HG02938 (cell line): ENCODE data around the gene KIRREL3.

Experiments used
- ATAC-seq: cut with Tn5 transposase; IDR thresholded peaks from one replicate; pipeline ENCODE4 v1.9.1; 2021; ENCODE audit warnings: mild to moderate bottlenecking, moderate library complexity; ENCODE audit not compliant: unreplicated experiment

The KIRREL3 gene

DNA sequence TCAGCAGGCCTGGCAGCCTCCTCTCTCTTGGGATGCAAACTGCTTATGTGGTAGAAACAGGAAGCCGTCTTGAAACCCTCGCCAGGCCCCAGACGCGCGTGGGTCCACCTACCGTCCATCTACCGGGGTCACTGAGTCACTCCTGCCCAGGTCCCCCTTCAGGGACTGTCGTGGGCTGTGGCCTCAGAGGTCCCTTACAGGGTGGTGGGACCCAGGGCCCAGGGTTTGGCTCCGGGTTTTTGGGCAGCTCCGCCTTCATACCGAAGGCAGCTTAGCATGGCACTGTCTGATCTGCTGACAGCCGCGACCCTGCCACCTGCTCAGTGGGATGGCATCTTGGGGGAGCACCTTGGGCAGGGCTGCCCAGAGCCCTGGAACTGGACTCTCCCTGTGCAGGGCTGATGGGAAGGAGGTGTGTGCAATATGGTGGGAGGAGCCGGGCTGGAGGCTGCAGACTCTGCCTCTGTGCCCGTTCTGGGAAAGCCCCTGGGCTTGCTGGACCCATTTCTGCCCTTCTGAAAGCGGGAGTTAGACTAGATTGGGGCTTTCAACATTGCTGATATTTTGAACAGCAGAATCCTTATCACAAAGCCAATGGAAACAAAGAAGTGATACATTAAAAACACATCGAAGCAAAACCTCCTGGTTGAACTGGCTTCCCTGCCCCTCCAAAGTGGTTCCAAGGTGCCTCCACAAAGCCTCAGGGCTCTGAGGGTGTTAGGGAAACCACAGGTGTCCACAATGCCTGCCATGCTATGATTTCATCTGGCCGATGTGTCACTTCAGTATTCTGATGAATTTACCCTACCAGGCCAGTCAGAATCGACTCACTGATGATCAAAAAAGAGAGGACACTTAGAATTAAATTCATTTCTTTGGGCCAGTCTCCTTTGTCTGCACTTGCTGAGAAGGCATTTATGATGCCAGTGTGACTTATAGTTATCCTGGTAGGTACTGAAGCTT lies 316.5 kb downstream of the KIRREL3 start:
- ATAC-seq, result no peak

DNA sequence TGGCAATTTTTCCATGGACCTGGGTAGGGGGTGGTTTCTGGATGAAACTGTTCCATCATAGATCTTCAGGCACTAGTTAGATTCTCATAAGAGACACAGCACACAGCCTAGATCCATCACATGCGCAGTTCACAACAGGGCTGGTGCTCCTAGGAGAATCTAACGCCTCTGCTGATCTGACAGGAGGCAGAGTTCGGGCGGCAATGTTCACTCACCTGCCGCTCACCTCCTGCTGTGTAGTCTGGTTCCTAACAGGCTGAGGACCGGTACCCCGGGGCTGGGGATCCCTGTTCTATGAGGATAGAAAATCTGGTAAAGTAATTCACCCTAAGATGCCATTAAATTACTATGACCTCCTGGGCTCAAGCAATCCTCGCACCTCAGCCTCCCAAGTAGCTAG lies 318.0 kb downstream of the KIRREL3 start:
- no peak for ATAC-seq

DNA sequence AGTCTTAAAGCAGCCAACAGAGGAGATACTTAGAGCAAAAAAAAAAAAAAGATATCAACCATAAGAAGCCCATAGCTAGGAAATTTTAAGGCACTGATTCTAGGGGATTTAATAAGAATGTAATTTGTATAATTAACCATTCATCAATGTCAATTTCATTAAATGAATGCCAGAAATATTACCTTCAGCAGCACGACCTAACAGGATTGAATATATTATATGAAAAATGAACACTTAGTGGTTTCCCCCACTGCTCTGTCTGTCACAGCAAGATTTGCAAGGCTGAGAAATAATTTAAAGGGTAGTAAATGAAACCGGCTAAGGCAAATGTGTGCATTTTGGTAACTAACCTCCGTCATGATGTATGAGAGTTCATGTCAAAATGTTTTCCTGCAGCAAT lies 319.9 kb downstream of the KIRREL3 start:
- no peak for ATAC-seq

DNA sequence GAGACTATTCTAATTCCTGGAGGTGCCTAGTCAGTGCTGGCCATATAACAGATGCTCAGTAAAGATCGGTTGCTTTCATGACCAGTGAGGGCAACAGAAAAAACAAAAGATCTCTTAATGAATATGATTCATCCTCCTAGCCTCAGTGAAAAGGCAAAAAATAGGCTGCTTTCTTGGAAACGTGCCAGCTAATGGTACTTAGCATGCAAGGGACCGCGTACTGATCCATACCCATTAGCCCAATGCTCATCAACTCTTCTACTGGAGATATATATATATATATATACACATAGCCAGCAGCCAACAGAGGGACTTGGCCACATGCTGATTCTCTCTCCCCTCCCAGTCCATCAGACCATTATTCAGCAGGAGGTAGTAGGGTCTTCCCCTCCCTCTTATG lies 320.4 kb downstream of the KIRREL3 start:
- no peak for ATAC-seq

DNA sequence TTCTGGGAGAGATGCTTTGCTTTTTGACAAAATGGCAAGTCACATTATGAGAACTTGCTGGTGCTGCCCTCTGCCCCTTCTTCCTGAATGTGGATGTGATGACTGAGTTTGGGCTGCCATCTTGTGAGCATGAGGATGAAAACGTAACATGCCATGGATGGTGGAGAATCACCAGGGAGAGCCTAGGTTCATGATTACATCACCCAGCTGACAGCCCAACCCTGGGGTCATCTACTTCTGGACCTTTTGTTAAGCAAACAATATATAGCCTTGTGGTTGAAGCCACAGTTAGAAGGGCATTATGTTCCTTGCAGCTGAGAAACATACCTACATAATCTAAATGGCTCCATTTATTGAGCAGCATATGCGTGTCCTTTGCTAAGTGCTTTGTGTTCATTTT lies 321.5 kb downstream of the KIRREL3 start:
- ATAC-seq, result no peak

DNA sequence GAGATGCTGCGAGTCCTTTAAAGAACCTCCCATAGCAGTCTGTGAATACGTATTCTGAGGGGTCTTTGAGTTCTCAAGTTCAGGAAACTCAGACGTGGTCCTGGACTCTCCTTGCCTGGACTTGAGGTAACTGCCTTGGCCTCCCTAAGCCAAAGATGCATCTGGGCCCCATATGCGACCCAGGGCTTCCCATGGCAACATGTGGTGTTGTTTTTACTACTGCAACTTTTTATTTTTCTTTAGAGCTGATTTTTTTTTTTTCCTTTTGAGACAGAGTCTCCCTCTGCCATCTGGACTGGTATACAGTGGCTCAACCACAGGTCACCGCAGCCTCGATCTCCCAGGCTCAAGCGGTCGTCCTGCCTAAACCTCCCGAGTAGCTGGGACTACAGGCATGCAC lies 324.0 kb downstream of the KIRREL3 start:
- no peak for ATAC-seq

DNA sequence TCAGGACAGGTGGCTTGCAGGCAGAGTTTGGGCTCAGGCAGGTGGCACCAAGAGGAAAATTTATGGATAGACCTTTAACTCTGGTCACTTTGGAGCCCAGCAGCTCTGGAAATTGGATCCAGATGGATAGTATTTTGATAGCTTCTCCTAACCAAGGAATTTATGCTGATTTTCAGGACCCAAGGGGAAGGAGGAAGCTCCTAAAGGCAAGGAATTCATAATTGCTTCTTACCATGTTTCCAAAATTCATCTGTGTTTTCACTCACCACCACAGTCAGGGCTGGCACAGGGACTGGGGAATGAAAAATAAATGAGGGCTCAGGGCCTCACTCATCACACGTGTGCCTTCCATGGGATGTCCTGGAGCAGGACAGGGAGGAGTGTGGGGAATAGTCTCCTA lies 327.3 kb downstream of the KIRREL3 start:
- no peak for ATAC-seq

DNA sequence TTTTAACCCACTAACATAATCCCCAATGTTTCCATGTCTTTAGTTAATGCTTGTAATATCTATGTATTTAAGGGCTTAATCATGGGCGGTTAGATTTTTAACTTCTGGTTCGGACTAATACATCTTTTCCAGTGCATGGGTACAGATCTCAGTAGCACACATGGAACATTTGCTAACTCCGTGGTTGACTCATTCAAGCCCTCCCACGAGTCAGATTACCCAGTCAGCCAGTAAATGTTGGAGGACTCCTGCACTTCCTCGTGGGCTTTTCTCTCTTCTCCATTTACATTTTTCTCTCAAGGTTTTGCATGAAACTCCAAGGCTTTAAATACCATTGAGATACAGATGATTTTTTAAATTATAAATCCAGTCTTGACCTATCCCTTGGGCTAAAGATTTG lies 331.2 kb downstream of the KIRREL3 start:
- ATAC-seq, result no peak

DNA sequence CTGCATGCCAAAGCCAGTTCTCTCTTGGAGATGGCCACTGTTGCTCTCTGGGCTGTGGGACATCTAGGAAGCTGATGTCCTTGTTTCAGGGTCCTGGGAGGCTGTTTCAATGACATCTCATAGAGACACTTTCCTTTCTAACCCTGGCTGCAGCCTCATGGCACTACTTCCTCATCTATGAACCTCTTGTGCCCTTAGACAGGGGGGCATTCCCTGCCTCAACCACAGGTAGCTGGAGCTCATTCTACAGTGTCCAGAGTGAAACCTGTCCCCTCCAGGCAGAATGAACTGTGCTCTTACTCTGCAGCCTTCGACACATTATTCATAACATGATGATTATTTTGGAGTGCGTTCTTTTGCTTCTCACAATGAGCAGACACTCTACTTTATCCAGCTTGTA lies 335.9 kb downstream of the KIRREL3 start:
- ATAC-seq, result no peak

DNA sequence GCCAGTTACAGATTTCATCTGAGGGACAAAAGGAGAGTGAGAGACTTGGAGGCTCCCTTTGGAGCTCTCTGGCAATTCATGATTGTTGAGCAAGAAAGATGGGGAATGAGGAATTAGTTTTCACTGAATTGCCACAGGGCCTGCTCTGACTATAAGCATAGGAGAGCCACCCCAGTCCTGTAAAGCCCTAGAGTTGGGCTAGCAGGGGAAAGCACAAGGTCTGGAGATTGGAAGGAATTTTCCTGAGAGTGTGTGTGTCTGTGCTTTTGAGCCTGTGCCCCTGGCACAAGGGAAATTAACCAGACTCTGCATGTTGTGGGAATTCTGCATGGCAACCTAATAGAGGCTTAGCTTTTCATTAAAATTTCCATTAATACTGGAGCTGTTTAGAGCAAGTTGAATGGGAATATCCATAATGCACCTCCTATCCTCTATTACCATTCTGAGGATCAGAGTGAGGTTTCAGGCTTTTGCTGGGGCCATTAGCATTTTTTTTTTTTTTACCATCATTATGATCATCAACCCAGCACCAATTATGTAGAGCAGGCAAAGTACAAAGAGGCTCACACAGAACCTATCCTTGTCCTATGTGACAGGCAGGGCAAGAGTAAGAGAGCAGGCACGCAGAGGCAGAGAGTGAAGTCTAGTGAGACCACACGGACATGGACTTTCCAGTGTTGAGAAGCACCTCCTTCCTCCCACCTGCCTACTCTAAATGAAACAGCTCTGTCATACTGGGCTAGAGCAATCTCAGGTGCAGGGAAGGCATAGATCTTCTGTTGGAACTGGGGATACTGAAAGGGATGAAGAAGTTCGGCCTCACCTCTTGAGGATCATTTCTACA lies 336.6 kb downstream of the KIRREL3 start:
- no peak for ATAC-seq

DNA sequence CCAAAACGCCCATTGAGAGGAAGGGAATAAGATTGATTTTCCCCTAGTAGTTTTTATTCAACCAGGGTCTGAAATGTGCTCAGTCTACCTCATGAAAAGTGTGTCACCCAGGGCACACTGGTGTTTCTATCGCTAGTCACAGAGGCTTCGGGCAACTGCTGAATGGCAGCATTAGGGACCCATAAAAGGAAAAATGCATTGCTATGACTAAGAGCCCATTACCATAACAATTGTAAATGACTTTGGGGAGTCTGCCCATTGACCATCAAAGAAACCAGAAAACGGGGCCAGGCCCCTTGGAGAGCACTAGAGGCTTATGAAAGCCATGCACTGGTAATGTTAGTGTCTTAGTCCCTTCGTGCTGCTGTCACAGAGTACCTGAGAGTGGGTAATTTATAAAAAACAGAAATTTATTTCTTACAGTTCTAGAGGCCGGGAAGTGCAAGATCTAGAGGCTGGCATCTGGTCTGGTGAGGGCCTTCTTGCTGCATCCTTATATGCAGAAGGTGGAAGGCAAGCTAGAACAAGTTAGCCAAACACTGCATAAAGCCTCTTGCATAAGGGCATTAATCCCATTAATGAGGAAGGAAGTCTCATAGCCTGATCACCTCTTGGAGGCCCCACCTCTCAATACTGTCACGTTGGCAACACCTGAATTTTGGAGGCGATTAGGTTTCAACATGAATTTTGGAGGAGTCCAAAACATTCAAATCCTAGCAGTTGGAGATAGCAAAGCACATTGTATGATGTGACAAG lies 338.4 kb downstream of the KIRREL3 start:
- no peak for ATAC-seq

DNA sequence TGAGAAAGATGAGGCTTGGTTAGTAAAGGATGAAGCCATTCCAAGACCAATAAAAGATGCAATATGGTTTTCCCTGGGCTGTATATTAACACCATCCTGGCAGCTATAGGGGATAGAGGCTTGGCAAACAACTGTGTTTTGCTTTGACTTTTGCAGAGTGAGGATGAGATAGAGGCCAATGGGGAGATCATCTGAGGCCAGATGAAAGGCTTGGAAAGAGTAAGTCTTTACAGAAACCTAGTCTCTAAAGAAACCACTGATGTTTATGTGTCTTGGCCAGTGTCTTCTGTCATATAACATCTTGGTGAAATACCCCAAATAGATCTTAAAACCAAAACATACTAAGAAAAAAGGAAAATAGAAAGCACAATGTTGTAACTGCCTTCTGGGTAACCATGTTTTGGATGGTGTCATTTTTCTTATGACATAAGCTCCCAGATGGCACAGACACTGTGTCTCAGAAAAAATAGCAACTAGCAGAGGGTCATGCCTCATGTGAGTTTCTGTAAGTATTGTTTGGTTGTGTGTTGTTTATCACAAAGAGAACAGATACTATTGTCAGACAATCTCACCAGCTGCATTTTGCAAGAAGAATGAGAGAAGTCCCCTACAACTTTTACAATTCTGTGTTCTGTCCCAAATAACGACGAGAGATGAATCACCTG lies 339.7 kb downstream of the KIRREL3 start:
- no peak for ATAC-seq

DNA sequence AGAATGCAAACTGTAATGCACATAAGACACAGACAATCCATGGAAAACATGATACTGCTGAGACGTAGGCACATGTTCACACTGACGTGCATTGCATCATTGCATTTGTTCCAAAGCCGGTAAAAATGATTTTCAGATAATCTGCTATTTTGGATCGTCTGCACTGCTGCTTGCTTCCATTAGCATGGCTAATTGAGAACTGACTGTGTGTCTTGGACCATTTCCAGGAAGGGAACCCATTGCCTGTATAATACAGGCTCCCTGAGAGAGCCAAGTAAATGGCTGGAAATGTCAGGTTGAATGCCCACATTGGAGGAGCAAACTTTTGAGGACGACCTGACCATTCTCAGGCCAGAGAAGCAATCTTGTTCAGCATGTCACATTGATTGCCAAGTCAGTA lies 340.2 kb downstream of the KIRREL3 start:
- no peak for ATAC-seq

DNA sequence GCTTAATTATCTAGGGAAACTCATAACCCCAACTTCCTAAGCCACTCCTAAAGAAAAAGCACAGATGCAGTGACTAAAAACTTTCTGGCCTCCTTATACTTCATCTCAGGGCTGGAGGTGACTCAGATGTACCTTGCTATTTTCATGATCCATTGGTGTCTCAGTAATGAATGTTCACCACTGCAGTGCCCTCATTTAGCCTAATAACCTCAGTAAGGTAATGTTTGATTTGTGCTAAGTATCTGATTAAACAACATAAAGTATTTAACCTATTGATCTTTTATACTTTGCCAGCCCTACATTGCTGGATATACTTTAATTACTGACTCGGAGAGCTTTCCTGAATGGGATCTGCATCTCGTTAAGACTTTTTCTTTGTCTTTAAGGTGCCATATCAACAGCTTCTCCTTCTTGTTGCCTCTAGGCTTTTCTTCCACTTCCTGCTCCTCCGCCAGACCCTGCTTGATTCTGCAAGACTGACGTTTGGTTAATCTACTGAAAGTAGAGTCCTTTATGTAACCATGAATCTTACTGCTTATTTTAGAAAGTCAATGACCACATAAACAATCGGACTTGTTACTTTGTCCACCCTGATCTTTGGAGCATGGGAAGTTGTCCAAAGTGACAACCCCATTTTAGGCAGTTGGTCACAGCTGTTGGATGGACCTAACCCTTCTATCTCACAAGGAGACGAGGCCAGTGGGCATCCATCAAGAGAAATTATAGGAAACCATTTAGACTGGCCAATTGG lies 342.1 kb downstream of the KIRREL3 start:
- ATAC-seq, result no peak

DNA sequence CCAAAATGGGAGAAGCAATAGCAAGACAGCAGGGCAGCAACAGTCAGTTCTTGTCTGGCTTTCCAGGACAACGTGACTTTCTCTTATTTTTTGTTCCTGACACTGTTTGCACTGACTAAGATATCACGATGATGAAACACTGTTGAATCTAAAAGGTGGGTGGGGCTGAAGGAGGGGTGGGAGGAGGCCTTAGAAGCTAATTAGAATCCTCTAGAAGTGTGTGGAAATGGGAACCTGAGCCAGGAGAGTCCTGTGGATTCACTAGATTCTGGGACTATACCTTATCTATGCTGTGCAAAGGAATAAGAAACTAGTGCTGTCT lies 344.8 kb downstream of the KIRREL3 start:
- no peak for ATAC-seq

DNA sequence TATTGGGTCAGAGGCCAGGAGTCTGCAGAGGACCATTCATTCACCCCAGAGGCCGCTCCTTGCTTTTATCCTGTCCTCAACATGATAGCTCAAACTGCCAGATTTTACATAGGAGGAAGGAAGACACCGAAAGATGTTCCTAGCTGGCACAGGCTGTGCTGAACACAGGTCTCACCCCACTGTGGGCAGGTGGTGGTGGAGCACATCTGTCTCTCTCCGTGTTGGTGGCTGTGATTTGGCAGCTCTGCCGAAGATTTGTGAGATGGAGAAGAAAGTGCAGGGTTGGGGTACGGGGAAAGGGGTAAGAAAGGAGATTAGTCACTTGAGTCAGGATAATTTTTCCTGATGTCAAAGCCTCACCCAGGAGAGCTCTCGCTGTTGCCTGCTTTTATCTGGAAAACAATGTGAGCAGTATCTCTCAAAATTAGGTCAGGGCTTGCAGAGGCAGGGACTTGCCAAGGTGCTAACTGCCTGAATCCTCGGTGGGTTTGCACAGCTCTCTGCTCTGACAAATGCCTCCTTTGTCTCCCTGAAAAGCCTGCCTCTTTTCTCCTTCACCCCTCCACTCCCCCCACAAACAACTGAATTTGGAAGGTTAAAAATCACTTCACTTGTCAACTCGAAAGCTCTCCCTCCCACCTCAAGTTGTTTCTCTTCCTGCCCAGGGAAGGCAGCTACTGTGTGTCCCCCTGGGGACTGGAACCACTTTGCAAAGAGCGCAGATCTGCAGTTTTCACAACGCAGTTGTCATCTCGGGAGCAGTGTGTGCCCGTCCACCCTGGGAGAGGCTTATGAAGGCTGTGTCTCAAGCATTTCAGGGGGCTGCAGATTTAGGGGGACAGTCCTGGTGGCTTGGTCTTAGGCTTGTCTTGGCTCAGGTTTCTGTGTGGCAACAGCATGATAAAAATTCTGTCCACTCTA lies 345.4 kb downstream of the KIRREL3 start:
- no peak for ATAC-seq

DNA sequence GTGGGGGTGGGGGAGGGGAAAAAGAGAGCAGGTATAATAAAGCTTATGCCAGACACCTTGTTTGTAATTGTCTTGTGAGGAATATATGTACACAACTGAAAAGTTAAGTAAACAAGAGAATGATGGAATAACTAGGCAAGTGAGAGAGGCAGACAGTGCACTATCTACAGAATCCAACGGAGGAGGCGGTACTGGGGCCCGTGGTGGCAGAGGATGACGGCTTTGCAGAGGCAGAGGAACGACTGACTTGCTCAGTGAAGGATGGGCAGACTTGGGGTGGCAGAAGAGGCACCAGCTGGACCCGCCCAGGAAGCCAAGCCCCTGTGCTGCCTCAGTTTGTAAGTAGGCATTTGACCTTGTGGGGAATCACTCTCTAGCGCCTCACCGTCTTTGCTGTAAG lies 347.5 kb downstream of the KIRREL3 start:
- ATAC-seq, result no peak

DNA sequence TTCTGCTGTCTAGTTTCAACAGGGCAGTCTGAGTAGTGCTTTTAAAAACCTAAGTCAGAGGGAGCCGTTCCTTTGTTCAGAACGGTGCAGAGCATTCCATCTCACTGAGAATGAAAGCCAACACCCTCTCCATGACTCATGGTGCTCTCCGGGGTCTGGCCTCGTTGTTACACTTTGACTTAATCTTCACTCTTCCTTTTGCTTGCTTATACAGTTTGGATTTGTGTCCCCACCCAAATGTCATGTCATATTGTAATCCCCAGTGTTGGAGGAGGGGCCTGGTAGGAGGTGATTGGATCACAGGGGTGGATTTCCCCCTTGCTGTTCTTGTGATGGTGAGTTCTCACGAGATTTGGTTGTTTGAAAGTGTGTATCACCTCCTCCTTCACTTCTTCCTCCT lies 352.8 kb downstream of the KIRREL3 start:
- ATAC-seq, result no peak
